Natural killer cell (primary cell): ENCODE data around the gene LIMK1. TPM values are rescaled to one million over a fixed set of nuclear protein-coding genes. Genes with fewer than 3 reads are reported as not detected.

ENCODE experiments used
- ATAC-seq, 3 donors: fragments of 150-1000 bp in 2 of 3; fragments of 200-7000 bp in 1 of 3; cut with Tn5 transposase; 1 replicate in 1 of 3; 2 replicates in 2 of 3; pipeline ENCODE4 v1.10.0; 2021; ENCODE audit warnings: mild to moderate bottlenecking in 2 of 3, moderate library complexity in 2 of 3
- DNase-seq, 2 donors: peaks; one replicate each; pipeline versions ENCODE4 v3.0.0 to v3.0.0-alpha.2; 2013 to 2021; ENCODE audit warnings: mixed read lengths in 1 of 2
- H3K27ac ChIP-seq: one replicate; pipeline ENCODE4 v1.5.1; 2013; ENCODE audit warnings: mild to moderate bottlenecking, low read length
- H3K27me3 ChIP-seq: one replicate; pipeline ENCODE4 v1.6.1; 2013; ENCODE audit warnings: low read length; ENCODE audit not compliant: control insufficient read depth, insufficient read depth
- H3K36me3 ChIP-seq: one replicate; pipeline ENCODE4 v1.6.1; 2013; ENCODE audit warnings: low read length; ENCODE audit not compliant: control insufficient read depth, insufficient read depth
- H3K4me1 ChIP-seq: one replicate; pipeline ENCODE4 v1.6.1; 2013; ENCODE audit warnings: low read length; ENCODE audit not compliant: control insufficient read depth, insufficient read depth
- H3K4me3 ChIP-seq: one replicate; pipeline ENCODE4 v1.5.1; 2013; ENCODE audit warnings: low read length
- H3K9me3 ChIP-seq: one replicate; pipeline ENCODE4 v1.6.1; 2013; ENCODE audit warnings: low read length; ENCODE audit not compliant: control insufficient read depth, insufficient read depth
- H3K27ac Mint-ChIP-seq, 2 donors: one replicate each; pipeline ENCODE4 v1.8.0; 2022; ENCODE audit warnings: mild to moderate bottlenecking in 2 of 2, mixed read lengths in 2 of 2, moderate library complexity in 1 of 2
- H3K27me3 Mint-ChIP-seq, 2 donors: one replicate each; pipeline ENCODE4 v1.8.0; 2022; ENCODE audit warnings: low read depth in 2 of 2, mixed read lengths in 2 of 2
- H3K36me3 Mint-ChIP-seq: one replicate; pipeline ENCODE4 v1.8.0; 2022; ENCODE audit warnings: mixed read lengths
- H3K4me1 Mint-ChIP-seq, 2 donors: one replicate each; pipeline ENCODE4 v1.8.0; 2022; ENCODE audit warnings: mixed read lengths in 2 of 2
- H3K4me3 Mint-ChIP-seq: one replicate; pipeline ENCODE4 v1.8.0; 2022; ENCODE audit warnings: mild to moderate bottlenecking, moderate library complexity, mixed read lengths
- H3K9me3 Mint-ChIP-seq, 2 donors: one replicate each; pipeline ENCODE4 v1.8.0; 2022; ENCODE audit warnings: mixed read lengths in 2 of 2
- WGBS: methylation state at CpG from one replicate; pipeline ENCODE4 v1.1.7; 2013; ENCODE audit warnings: missing lambda C conversion rate; ENCODE audit not compliant: insufficient coverage; 5-methylcytosine and 5-hydroxymethylcytosine counted together
- intact Hi-C: fragments of 100-400 bp; cut with micrococcal nuclease; formaldehyde crosslinking; loops from one replicate; pipeline ENCODE4 v1.14.2; 2022
- total RNA-seq, 4 donors: library from RNA; stranded (reverse); fragments of 120-200 nt in 1 of 4; gene quantifications; one replicate each; pipeline versions ENCODE4 v1.2.3 to v1.2.4, GENCODE V29; 2013 to 2022
- TF ChIP-seq, protein P1 (sequence below): fragments of 200-600 bp; IDR thresholded peaks from one replicate; pipeline ENCODE4 v1.8.0; 2022; ENCODE audit warnings: antibody characterized with exemption

Gene LIMK1
- total RNA-seq, 3 donors from 2014 or later (not counting 1 experiment from before 2014, with no cell fraction given): 54.0 to 66.0 (median 55.0) TPM

DNA sequence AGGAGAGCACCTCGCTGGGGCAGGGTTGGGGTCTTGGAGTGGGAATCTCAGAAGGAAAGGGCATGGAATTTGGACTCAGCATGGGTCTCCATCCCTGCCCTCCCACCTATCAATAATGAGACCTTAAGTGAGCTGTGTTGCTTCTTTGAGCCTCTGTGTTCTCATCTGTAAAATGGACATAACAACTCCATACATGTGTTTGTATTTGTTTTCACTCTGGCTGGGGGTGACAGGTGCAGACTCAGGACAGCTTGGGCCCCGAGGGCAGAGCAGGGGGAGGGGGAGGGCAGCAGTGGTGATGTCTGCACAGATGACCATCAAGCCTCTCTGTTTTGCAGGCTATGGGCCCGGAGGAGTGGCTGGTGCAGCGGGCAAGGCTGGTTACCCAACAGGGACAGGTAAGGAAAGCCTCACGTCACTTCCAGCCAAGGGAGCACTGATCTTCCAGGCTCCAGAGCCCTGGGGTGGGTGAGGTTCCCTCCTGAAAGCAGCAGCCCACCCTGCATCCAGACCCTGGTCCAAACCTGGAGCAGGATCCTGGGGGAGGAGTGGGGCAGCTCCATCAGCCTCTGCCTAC, 35.7 kb upstream of the LIMK1 start:
- H3K36me3 Mint-ChIP-seq: no peaks in the 10 kb centered on the region
- WGBS: 80% methylated on average over 5 of the region's 5 CpGs
- TF ChIP-seq, protein P1, sequence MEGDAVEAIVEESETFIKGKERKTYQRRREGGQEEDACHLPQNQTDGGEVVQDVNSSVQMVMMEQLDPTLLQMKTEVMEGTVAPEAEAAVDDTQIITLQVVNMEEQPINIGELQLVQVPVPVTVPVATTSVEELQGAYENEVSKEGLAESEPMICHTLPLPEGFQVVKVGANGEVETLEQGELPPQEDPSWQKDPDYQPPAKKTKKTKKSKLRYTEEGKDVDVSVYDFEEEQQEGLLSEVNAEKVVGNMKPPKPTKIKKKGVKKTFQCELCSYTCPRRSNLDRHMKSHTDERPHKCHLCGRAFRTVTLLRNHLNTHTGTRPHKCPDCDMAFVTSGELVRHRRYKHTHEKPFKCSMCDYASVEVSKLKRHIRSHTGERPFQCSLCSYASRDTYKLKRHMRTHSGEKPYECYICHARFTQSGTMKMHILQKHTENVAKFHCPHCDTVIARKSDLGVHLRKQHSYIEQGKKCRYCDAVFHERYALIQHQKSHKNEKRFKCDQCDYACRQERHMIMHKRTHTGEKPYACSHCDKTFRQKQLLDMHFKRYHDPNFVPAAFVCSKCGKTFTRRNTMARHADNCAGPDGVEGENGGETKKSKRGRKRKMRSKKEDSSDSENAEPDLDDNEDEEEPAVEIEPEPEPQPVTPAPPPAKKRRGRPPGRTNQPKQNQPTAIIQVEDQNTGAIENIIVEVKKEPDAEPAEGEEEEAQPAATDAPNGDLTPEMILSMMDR: no peak
- no peaks in the 10 kb centered on the region for H3K27me3 Mint-ChIP-seq
- no peak overlapping the region for H3K4me3 Mint-ChIP-seq
- no peaks in the 10 kb centered on the region for H3K9me3 Mint-ChIP-seq
- DNase-seq (no peak), ATAC-seq (peak in 1 of 3 donors; percentile 24)
- Histone ChIP-seq H3K4me3 (no peak overlapping the region), H3K9me3 (no peaks in the 10 kb centered on the region), H3K27me3 (no peaks in the 10 kb centered on the region), H3K27ac (no peak overlapping the region), H3K36me3 (no peaks in the 10 kb centered on the region), H3K4me1 (no peaks in the 10 kb centered on the region)
- peaks cover 0 to 5% of the 10 kb centered on the region in 2 donors for H3K4me1 Mint-ChIP-seq
- intact Hi-C loops: no loop called here
- no peak overlapping the region for H3K27ac Mint-ChIP-seq

- no peaks in the 10 kb centered on the region for H3K27me3 Mint-ChIP-seq
- Histone ChIP-seq H3K27me3 (no peaks in the 10 kb centered on the region), H3K27ac (no peak overlapping the region), H3K4me3 (no peak overlapping the region), H3K9me3 (no peaks in the 10 kb centered on the region), H3K36me3 (no peaks in the 10 kb centered on the region), H3K4me1 (no peaks in the 10 kb centered on the region)
- H3K36me3 Mint-ChIP-seq: no peaks in the 10 kb centered on the region
- TF ChIP-seq, protein P1: no peak
- WGBS: 96% methylated on average over 2 of the region's 2 CpGs
- intact Hi-C loops: no loop called here
- DNase-seq: no peak
- no peak overlapping the region for H3K4me3 Mint-ChIP-seq
- no peak for ATAC-seq
- no peak overlapping the region for H3K27ac Mint-ChIP-seq
- no peaks in the 10 kb centered on the region for H3K9me3 Mint-ChIP-seq
- peaks cover 0 to 5% of the 10 kb centered on the region in 2 donors for H3K4me1 Mint-ChIP-seq
These were observed 34.5 kb upstream of the LIMK1 start for GRCh38 chr7:74048999-74049599.

DNA sequence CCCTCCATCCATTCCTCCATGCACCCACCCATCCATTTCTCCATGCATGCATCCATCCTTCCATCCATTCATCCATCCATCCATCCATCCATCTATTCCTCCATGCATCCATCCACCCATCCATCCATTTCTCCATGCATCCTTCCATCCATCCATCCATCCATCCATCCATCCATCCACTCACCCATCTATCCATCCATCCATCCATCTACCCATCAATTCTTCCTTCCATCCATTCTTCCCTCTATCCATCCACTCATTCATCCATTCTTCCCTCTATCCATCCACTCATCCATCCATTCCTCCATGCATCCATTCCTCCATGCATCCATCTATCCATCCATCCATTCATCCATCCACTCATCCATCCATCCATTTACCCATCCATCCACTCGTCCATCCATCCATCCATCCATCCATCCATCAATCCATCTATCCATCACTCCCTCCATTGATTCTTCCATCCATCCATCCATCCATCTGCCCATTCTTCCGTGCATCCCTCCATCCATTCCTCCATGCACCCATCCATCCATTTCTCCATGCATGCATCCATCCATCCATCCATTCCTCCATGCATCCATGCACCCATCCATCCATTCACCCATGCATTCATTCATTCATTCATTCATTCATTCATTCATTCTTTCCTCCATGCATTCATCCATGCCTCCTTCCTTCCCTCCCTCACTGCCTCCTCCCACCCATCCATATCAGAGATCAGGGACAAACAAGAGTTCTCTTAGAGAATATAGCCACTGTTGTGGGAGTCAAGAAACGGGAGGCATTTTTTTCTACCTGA, 33.4 kb upstream of the LIMK1 start:
- Histone ChIP-seq H3K4me3 (no peak overlapping the region), H3K27ac (no peak overlapping the region), H3K4me1 (no peaks in the 10 kb centered on the region), H3K36me3 (no peaks in the 10 kb centered on the region), H3K27me3 (no peaks in the 10 kb centered on the region), H3K9me3 (no peaks in the 10 kb centered on the region)
- Mint-ChIP-seq H3K27me3 (no peaks in the 10 kb centered on the region), H3K9me3 (no peaks in the 10 kb centered on the region), H3K4me1 (peaks cover 0 to 5% of the 10 kb centered on the region in 2 donors), H3K36me3 (no peaks in the 10 kb centered on the region), H3K27ac (no peak overlapping the region), H3K4me3 (no peak overlapping the region)
- intact Hi-C loops: no loop called here
- DNase-seq (no peak), ATAC-seq (no peak)
- 91% methylated on average over 3 of the region's 3 CpGs for WGBS
- TF ChIP-seq, protein P1: no peak
